Measurements from ENCODE around the gene SERF1A.
"Not testable (repeated sequence)": the region's sequence is repeated elsewhere in the genome, so short reads cannot be mapped to it uniquely, and the experiment has no call there.

The SERF1A gene

GRCh38 chr5:70900533-70901271 is at the start of gene SERF1A:
TSS of gene SERF1A (plus strand) at chr5:70900669. CDS start at chr5:70900870, 201 bp downstream.
- DNase-seq; in situ Hi-C loops (cut with HindIII; ENCODE audit: low pct_ligation_motif_present, low pct_unique_long_range_greater_than_20kb, low sequenced_read_pairs): not testable (repeated sequence)

GRCh38 chr5:70866778-70867177 is 33.7 kb upstream of the SERF1A start:
- in situ Hi-C loops (cut with HindIII; ENCODE audit: low pct_ligation_motif_present, low pct_unique_long_range_greater_than_20kb, low sequenced_read_pairs); DNase-seq: not testable (repeated sequence)

- in situ Hi-C loops (cut with HindIII; ENCODE audit: low pct_ligation_motif_present, low pct_unique_long_range_greater_than_20kb, low sequenced_read_pairs); DNase-seq: not testable (repeated sequence)
Observed at GRCh38 chr5:70870626-70871025, 29.8 kb upstream of the SERF1A start.

GRCh38 chr5:70896076-70896475 is 4.4 kb upstream of the SERF1A start:
- DNase-seq; in situ Hi-C loops (cut with HindIII; ENCODE audit: low pct_ligation_motif_present, low pct_unique_long_range_greater_than_20kb, low sequenced_read_pairs): not testable (repeated sequence)

- DNase-seq; in situ Hi-C loops (cut with HindIII; ENCODE audit: low pct_ligation_motif_present, low pct_unique_long_range_greater_than_20kb, low sequenced_read_pairs): not testable (repeated sequence)
Observed at GRCh38 chr5:70901272-70901571, 753 bp downstream of the SERF1A start.

GRCh38 chr5:70906624-70907023 is 6.2 kb downstream of the SERF1A start:
- in situ Hi-C loops (cut with HindIII; ENCODE audit: low pct_ligation_motif_present, low pct_unique_long_range_greater_than_20kb, low sequenced_read_pairs); DNase-seq: not testable (repeated sequence)

GRCh38 chr5:70916829-70917228 is 16.4 kb downstream of the SERF1A start:
- in situ Hi-C loops (cut with HindIII; ENCODE audit: low pct_ligation_motif_present, low pct_unique_long_range_greater_than_20kb, low sequenced_read_pairs); DNase-seq: not testable (repeated sequence)

- in situ Hi-C loops (cut with HindIII; ENCODE audit: low pct_ligation_motif_present, low pct_unique_long_range_greater_than_20kb, low sequenced_read_pairs); DNase-seq: not testable (repeated sequence)
Observed at GRCh38 chr5:70925211-70925562, 24.7 kb downstream of the SERF1A start.

- in situ Hi-C loops (cut with HindIII; ENCODE audit: low pct_ligation_motif_present, low pct_unique_long_range_greater_than_20kb, low sequenced_read_pairs); DNase-seq: not testable (repeated sequence)
Observed at GRCh38 chr5:70931709-70932368, 31.4 kb downstream of the SERF1A start.

GRCh38 chr5:70932560-70932959 is 32.1 kb downstream of the SERF1A start:
- in situ Hi-C loops (cut with HindIII; ENCODE audit: low pct_ligation_motif_present, low pct_unique_long_range_greater_than_20kb, low sequenced_read_pairs); DNase-seq: not testable (repeated sequence)

- in situ Hi-C loops (cut with HindIII; ENCODE audit: low pct_ligation_motif_present, low pct_unique_long_range_greater_than_20kb, low sequenced_read_pairs): not testable (repeated sequence)
Observed at GRCh38 chr5:70953068-70953467, 52.6 kb downstream of the SERF1A start.

More at GRCh38 chr5:70953068-70953467, 52.6 kb downstream of the SERF1A start:
- DNase-seq: not testable (repeated sequence)
